ENCODE data around the gene ODAD4.

The ODAD4 gene

GRCh38 chr17:41976142-41976768 is 45.8 kb downstream of the ODAD4 start:
- Histone ChIP-seq H3K27me3 (ENCODE audit: insufficient read depth, poor library complexity, severe bottlenecking) (no peaks in the 10 kb centered on the region), H3K4me3 (ENCODE audit: severe bottlenecking) (no peak overlapping the region), H3K4me1 (ENCODE audit: insufficient read depth, poor library complexity, severe bottlenecking) (no peaks in the 10 kb centered on the region), H3K27ac (ENCODE audit: poor library complexity, severe bottlenecking) (no peak overlapping the region), H3K9me3 (ENCODE audit: severe bottlenecking) (no peaks in the 10 kb centered on the region), H3K36me3 (ENCODE audit: low read depth) (peaks cover 89% of the 10 kb centered on the region)
- no peak for TF ChIP-seq CTCF (IDR thresholded peaks at IDR 0.05; ENCODE audit: poor library complexity, severe bottlenecking)
- DNase-seq (ENCODE audit: low spot score) (no peak), ATAC-seq (ENCODE audit: low read depth) (no peak)

GRCh38 chr17:41977991-41978390 is 47.6 kb downstream of the ODAD4 start:
- Histone ChIP-seq H3K4me3 (ENCODE audit: severe bottlenecking) (no peak overlapping the region), H3K27me3 (ENCODE audit: insufficient read depth, poor library complexity, severe bottlenecking) (no peaks in the 10 kb centered on the region), H3K36me3 (ENCODE audit: low read depth) (peaks cover 93% of the 10 kb centered on the region), H3K27ac (ENCODE audit: poor library complexity, severe bottlenecking) (no peak overlapping the region), H3K4me1 (ENCODE audit: insufficient read depth, poor library complexity, severe bottlenecking) (no peaks in the 10 kb centered on the region), H3K9me3 (ENCODE audit: severe bottlenecking) (no peaks in the 10 kb centered on the region)
- DNase-seq (ENCODE audit: low spot score) (no peak), ATAC-seq (ENCODE audit: low read depth) (no peak)
- no peak for TF ChIP-seq CTCF (IDR thresholded peaks at IDR 0.05; ENCODE audit: poor library complexity, severe bottlenecking)

GRCh38 chr17:41982026-41982760 is 51.8 kb downstream of the ODAD4 start:
- no peak for ATAC-seq (ENCODE audit: low read depth)
- no peaks in the 10 kb centered on the region for H3K4me1 ChIP-seq (ENCODE audit: insufficient read depth, poor library complexity, severe bottlenecking)
- no peak for DNase-seq (ENCODE audit: low spot score)
- no peaks in the 10 kb centered on the region for H3K9me3 ChIP-seq (ENCODE audit: severe bottlenecking)
- no peak for TF ChIP-seq CTCF (IDR thresholded peaks at IDR 0.05; ENCODE audit: poor library complexity, severe bottlenecking)
- no peak overlapping the region for H3K27ac ChIP-seq (ENCODE audit: poor library complexity, severe bottlenecking)
- H3K4me3 ChIP-seq (ENCODE audit: severe bottlenecking) = no peak overlapping the region
- no peaks in the 10 kb centered on the region for H3K27me3 ChIP-seq (ENCODE audit: insufficient read depth, poor library complexity, severe bottlenecking)
- H3K36me3 ChIP-seq (ENCODE audit: low read depth) = peaks cover 94% of the 10 kb centered on the region

- Histone ChIP-seq H3K27me3 (ENCODE audit: insufficient read depth, poor library complexity, severe bottlenecking) (no peaks in the 10 kb centered on the region), H3K4me1 (ENCODE audit: insufficient read depth, poor library complexity, severe bottlenecking) (no peaks in the 10 kb centered on the region), H3K9me3 (ENCODE audit: severe bottlenecking) (no peaks in the 10 kb centered on the region), H3K27ac (ENCODE audit: poor library complexity, severe bottlenecking) (no peak overlapping the region), H3K4me3 (ENCODE audit: severe bottlenecking) (no peak overlapping the region), H3K36me3 (ENCODE audit: low read depth) (peaks cover 95% of the 10 kb centered on the region)
- no peak for TF ChIP-seq CTCF (IDR thresholded peaks at IDR 0.05; ENCODE audit: poor library complexity, severe bottlenecking)
- ATAC-seq (ENCODE audit: low read depth) (no peak), DNase-seq (ENCODE audit: low spot score) (no peak)
These were observed 54.0 kb downstream of the ODAD4 start for GRCh38 chr17:41984454-41984853.

GRCh38 chr17:41985919-41986318 is 55.5 kb downstream of the ODAD4 start:
- H3K4me3 ChIP-seq (ENCODE audit: severe bottlenecking) = no peak overlapping the region
- no peak for TF ChIP-seq CTCF (IDR thresholded peaks at IDR 0.05; ENCODE audit: poor library complexity, severe bottlenecking)
- H3K4me1 ChIP-seq (ENCODE audit: insufficient read depth, poor library complexity, severe bottlenecking) = no peaks in the 10 kb centered on the region
- no peaks in the 10 kb centered on the region for H3K27me3 ChIP-seq (ENCODE audit: insufficient read depth, poor library complexity, severe bottlenecking)
- no peak for ATAC-seq (ENCODE audit: low read depth)
- no peaks in the 10 kb centered on the region for H3K9me3 ChIP-seq (ENCODE audit: severe bottlenecking)
- no peak for DNase-seq (ENCODE audit: low spot score)
- H3K27ac ChIP-seq (ENCODE audit: poor library complexity, severe bottlenecking) = no peak overlapping the region
- peaks cover 96% of the 10 kb centered on the region for H3K36me3 ChIP-seq (ENCODE audit: low read depth)
